HK-2 (cell line): Measurements from ENCODE around the gene IFNGR1.
"Not testable (repeated sequence)": the region's sequence is repeated elsewhere in the genome, so short reads cannot be mapped to it uniquely, and the experiment has no call there.

ENCODE experiments used
- DNase-seq: peaks from one replicate; pipeline ENCODE4 v3.0.0-alpha.2; 2018; ENCODE audit not compliant: unreplicated experiment

Gene IFNGR1

GRCh38 chr6:137218917-137219663 lies at the start of gene IFNGR1:
TSS of gene IFNGR1 (minus strand) at chr6:137219385. CDS start at chr6:137219327, 58 bp downstream.
- peak; percentile 94 for DNase-seq

GRCh38 chr6:137268911-137269310 lies 49.7 kb upstream of the IFNGR1 start:
- no peak for DNase-seq

DNA sequence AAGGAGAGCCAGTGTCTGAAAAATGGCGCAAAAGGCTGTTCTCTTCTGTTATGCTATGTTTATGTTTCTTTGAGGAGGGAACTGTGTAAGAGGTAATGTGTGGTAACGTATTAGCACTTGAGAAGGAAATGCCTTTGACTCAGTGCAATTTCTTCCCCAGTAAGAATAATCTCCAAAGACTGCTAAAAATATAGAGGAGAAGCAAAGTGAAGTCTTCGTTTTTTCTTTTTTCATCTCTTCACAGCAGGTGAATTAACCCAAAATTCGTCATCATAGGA lies 47.1 kb upstream of the IFNGR1 start:
- no peak for DNase-seq

GRCh38 chr6:137265561-137266308 lies 46.5 kb upstream of the IFNGR1 start:
- no peak for DNase-seq

DNA sequence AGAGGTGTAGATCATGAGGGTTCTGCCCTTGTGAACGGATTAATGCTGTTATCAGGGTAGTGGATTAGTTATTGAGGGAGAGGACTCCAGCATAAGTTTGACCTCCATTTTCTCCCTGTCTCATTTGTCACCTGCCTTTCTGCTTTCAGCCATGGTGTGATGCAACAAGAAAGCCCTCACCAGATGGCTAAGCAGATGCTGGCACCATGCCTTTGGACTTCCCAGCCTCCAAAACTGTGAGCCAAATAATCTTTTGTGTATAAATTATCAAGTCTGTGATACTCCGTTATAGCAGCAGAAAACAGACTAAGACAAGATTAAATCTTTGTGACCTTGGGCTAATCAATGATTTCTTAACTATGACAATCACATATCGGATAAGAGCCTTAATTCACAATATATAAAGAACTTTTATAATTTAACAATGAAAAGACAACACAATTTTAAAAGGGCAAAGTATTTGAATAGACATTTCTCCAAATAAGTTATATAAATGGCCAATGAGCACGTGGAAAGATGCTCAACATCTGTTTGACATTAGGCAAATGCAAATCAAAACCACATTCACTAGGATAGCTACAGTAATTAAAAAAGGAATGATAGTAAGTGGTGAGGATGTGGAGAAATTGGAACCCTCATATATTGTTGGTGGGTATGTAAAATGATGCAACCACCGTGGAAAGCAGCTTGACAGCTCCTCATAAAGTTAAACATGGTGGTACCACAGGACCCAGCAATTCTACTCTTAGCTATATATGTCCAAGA lies 45.3 kb upstream of the IFNGR1 start:
- DNase-seq, result no peak

DNA sequence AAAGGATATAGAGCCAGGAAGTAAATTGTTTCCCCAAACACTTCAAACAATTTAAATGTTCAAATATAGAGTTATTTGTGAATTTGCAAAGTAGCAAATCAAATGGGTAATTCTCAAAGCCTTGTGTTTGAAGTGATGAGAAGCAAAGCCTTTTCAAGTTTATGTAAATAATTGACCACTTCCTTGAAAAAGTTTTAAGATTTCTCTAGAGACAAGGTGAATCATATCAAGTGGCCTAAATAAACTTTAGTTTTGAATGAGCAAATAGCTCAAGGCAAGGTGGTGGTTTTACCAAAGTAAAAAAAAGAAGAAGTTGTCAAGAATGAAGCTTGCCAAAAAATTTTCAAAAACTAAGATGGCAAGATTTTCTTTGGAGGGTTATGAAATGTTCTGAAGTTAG lies 42.6 kb upstream of the IFNGR1 start:
- no peak for DNase-seq

DNA sequence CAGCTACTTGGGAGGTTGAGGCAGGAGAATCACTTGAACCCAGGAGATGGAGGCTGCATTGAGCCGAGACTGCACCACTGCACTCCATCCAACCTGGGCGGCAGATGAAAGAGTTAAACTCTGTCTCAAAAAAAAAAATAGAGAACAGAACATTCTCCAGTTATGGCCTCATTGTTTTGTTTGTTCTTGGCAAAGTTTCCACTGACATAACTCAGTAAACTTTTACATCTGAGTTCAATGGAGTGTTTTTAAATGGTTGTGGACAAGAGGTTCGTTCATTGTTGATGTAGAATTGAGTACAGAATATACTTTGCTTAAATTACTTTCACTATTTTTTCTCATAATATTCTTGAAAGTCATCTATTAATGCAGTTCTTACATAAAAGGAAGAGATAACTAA lies 42.2 kb upstream of the IFNGR1 start:
- no peak for DNase-seq

DNA sequence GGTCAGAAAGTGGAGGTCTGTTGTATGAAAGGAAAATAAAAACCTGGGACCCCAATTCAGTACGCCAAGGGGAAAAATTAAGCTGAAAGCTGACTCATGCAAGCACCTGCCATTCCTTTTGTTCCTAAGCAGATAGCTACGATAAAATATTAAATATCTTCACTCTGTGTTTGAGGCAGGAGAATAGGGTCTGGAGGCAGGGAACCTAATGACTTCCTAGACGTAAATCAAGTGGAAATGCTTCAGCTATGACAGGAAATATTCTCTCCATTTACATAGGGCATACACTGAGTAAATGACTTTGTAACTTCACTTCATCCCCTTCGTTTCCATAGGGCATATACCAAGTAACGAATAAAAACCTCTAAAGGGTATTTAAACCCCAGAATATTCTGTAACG lies 41.0 kb upstream of the IFNGR1 start:
- DNase-seq, result no peak

- DNase-seq, result no peak
These were observed 40.2 kb upstream of the IFNGR1 start for GRCh38 chr6:137259349-137259748.

- DNase-seq, result no peak
These were observed 39.0 kb upstream of the IFNGR1 start for GRCh38 chr6:137258170-137258569.

DNA sequence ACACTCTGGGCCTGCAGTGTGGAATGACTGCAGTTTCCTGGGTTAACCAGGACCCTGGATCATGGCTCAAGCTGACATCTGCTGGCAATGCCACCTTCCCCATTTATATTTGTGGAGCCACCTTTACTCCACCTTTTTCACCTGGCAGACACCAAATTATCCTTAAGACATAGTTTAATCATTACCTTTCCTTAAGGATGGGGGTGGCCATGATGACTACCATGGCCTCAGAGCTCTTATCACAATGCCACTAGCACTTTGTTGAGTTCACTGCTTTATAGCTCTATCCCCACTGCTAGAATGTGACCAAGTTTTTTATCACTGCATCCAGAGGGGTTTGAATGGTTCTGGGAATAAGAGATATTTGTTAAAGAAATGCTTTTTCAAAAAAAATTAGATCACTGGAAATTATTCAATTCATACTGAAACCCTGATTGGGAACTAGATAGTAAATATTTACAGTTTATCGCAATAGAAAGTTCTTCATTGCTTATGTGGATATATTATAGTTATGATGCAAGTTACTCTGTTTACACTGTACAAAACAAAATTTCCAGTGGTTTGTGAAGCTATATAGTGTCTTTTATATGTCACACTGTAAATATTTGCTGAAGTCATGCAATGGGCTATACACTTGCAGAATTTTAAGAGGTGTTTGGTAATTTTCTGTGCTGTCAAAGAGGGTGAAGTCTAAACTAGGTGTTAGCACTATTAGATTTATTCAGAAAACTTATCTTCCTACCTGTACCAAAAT lies 37.3 kb upstream of the IFNGR1 start:
- no peak for DNase-seq

DNA sequence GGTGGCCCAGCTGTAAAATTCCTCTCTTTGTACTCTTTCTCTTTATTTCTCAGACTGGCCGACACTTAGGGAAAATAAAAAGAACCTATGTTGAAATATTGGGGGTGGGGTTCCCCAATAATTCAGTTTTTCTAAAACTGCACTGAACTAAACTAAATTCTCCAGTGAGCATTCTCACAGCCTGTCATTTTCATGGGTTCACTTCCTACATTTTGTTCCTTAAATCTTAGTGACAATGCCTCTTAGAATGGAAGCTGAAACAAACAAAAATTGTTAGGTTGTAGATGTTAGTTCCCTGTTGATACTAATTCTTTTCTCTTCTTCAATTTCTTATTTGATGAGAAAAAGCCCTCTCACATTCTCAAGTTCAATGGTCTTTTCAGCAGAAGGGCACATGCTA lies 35.8 kb upstream of the IFNGR1 start:
- DNase-seq, result no peak

DNA sequence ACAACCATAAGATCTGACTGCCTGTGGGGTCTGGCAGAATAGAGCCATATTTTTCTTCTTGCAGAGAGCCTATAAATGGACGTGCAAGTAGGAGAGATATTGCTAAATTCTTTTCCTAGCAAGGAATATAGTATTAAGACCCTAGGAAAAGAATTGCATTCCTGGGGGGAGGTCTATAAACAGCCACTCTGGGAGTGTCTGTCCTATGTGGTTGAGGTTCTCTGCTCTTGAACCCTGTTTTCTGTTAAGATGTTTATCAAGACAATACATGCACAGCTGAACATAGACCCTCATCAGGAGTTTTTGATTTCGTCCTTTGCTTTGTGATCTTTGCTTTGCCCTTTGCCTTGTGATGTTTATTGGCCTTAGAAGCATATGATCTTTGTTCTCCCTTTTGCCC lies 35.2 kb upstream of the IFNGR1 start:
- not testable (repeated sequence) for DNase-seq

DNA sequence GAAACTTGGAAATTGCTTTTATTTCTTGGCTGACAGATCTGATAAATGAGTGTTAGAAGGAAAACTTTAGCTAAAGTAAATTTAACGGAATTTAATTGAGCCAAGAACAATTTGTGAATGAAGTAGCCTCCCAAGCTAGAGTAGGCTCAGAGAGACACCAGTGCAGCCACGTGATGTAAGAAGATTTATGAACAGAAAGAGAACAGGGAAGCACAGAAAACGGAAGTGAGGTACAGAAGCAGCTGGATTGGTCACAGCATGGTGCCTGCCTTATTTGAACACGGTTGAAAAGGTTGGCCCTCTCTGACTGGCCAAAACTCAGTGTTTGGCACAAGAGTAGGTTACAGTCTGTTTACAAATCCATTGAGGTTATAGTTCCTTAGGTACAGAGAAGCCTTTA lies 29.5 kb upstream of the IFNGR1 start:
- DNase-seq, result no peak

DNA sequence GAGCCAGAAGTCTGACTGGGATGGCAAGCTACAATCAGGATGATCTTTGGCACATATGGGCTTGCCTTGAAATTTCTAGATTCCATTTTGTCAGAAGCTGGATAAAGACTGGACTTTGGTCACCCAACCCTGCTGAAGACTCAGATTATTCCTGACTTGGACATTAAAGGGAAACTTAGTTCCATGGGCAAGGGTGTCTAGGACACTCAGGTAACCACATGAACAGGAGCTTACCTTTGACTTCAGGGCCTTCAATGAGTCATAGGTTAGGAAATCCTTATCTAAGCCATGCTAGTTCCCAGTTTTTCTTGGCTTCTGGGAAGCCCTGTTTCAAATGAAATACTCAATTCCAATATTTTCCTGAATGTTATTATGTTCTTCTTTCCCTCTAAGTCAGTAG lies 28.5 kb upstream of the IFNGR1 start:
- no peak for DNase-seq

- no peak for DNase-seq
These were observed 27.6 kb upstream of the IFNGR1 start for GRCh38 chr6:137246791-137247202.

GRCh38 chr6:137246164-137246563 lies 27.0 kb upstream of the IFNGR1 start:
- DNase-seq, result no peak

DNA sequence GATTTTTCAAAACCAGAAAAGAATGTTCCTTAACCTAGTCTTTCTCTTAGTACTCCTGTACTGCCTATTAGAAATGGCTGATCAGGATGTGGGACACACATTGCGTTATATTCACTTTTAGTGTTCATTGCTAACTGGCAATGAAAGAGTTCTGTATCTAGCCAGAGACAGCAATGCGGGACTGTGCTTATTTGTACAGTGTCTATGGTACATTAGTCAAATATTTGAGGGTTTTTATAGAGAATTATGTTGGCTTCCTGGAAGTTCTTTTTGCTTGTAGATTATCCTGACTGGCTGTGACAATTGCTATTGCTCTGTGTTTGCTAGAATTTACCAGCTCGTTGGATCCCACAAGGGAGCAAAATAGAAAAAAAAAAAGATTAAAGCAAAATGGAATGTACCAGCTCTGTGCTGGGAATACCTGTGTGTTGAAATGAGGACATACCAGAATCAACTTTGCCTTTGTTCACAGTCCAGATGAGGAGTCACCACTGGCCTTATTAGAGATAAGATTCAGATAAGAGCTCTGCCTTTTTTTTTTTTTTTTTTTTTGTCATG lies 22.4 kb upstream of the IFNGR1 start:
- DNase-seq, result no peak

GRCh38 chr6:137240168-137240567 lies 21.0 kb upstream of the IFNGR1 start:
- DNase-seq, result no peak

GRCh38 chr6:137237413-137238170 lies 18.4 kb upstream of the IFNGR1 start:
- DNase-seq, result peak; percentile 58
